ENCODE measurements around the gene ST7.

DNA sequence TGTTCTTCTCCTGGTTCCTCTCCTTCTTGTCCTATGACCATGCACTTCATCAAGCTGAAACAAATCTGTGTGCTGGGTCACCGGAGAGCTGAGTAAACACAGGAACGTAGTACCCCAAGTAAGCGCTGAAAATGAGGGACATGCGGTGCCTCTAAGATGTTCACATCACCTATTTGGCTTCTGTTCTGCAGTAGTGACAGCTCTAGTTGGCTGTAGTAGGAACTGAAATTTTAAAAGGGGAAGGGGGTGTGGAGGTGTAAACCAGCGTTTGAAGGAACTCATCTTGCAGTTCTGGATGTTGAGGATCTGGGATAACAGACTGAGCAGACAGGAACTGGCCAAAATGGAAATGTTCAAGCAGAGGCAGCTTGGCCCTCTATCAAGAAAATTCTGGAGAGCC, 284.3 kb downstream of the ST7 start:
- TF ChIP-seq, protein P1, sequence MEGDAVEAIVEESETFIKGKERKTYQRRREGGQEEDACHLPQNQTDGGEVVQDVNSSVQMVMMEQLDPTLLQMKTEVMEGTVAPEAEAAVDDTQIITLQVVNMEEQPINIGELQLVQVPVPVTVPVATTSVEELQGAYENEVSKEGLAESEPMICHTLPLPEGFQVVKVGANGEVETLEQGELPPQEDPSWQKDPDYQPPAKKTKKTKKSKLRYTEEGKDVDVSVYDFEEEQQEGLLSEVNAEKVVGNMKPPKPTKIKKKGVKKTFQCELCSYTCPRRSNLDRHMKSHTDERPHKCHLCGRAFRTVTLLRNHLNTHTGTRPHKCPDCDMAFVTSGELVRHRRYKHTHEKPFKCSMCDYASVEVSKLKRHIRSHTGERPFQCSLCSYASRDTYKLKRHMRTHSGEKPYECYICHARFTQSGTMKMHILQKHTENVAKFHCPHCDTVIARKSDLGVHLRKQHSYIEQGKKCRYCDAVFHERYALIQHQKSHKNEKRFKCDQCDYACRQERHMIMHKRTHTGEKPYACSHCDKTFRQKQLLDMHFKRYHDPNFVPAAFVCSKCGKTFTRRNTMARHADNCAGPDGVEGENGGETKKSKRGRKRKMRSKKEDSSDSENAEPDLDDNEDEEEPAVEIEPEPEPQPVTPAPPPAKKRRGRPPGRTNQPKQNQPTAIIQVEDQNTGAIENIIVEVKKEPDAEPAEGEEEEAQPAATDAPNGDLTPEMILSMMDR (optimal IDR thresholded peaks at IDR 0.05 in 1 of 3, IDR thresholded peaks at IDR 0.05 in 1 of 3, conservative IDR thresholded peaks at IDR 0.05 in 1 of 3; ENCODE audit: extremely low read depth in 1 of 3, insufficient read depth in 2 of 3, low read length in 3 of 3), result no peak
- no peak for TF ChIP-seq EZH2 (IDR thresholded peaks at IDR 0.05; ENCODE audit: low read length)
